Esophagus squamous epithelium (tissue), 5 donors: ENCODE results near the gene ORMDL3. TPM values are rescaled to one million over a fixed set of nuclear protein-coding genes. Genes with fewer than 3 reads are reported as not detected.

Source experiments
- DNase-seq: peaks from one replicate; lab custom pipeline; 2025; lab: John Stamatoyannopoulos, UW
- H3K27ac ChIP-seq, 4 donors: fragments of 200-600 bp; sonication (generic); one replicate each; pipeline ENCODE4 v1.5.1; 2016 to 2019; ENCODE audit warnings: mild to moderate bottlenecking in 1 of 4
- H3K27me3 ChIP-seq, 4 donors: fragments of 200-600 bp; sonication (generic); 1 replicate in 3 of 4; 2 replicates in 1 of 4; pipeline versions ENCODE4 v1.5.1 to v1.6.0; 2017 to 2021; ENCODE audit warnings: antibody characterized with exemption in 1 of 4
- H3K36me3 ChIP-seq, 3 donors: fragments of 200-600 bp; sonication (generic); one replicate each; pipeline ENCODE4 v1.5.1; 2016 to 2019
- H3K4me1 ChIP-seq, 3 donors: fragments of 200-600 bp; sonication (generic); one replicate each; pipeline ENCODE4 v1.5.1; 2017 to 2019
- H3K4me3 ChIP-seq, 4 donors: fragments of 200-600 bp; sonication (generic); 1 replicate in 3 of 4; 2 replicates in 1 of 4; pipeline ENCODE4 v1.5.1; 2016 to 2019; ENCODE audit warnings: mild to moderate bottlenecking in 2 of 4, moderate library complexity in 1 of 4
- H3K9me3 ChIP-seq, 3 donors: fragments of 200-600 bp; sonication (generic); one replicate each; pipeline ENCODE4 v1.5.1; 2016 to 2019
- CTCF ChIP-seq, 6 experiments: fragments of 450-650 bp in 4 of 6; fragments of 200-600 bp in 2 of 6; sonication (generic) in 2 of 6; IDR thresholded peaks; one replicate each; pipeline ENCODE4 v1.5.1; 2016 to 2019; ENCODE audit warnings: antibody characterized with exemption in 6 of 6, mild to moderate bottlenecking in 4 of 6, moderate library complexity in 4 of 6
- POLR2A ChIP-seq, 4 donors: fragments of 450-650 bp; IDR thresholded peaks; one replicate each; pipeline ENCODE4 v1.6.1; 2017; ENCODE audit warnings: antibody characterized with exemption in 4 of 4, mild to moderate bottlenecking in 4 of 4, moderate library complexity in 3 of 4
- whole genome bisulfite sequencing, 2 donors: methylation state at CpG; one replicate each; pipeline ENCODE4 v1.1.5; 2018; 5-methylcytosine and 5-hydroxymethylcytosine counted together
- intact Hi-C: fragments of 100-400 bp; cut with DNase I; formaldehyde crosslinking; loops from one replicate; pipeline ENCODE4 v1.15.0; 2022
- total RNA-seq, 4 donors: library from RNA; depleted of rRNA; stranded (reverse); fragments of >200 nt; gene quantifications; one replicate each; pipeline ENCODE4 v1.1.0, GENCODE V29; 2016
- donor health status: DM: yes; HTN: yes; CAD: no.

The ORMDL3 gene
- total RNA-seq, 4 donors from 2014 or later = 13.6 to 35.2 (median 31.2) TPM

- WGBS, 2 donors = 59 to 77% methylated on average over 4 of the region's 4 CpGs
- Histone ChIP-seq H3K27ac (no peak overlapping the region), H3K27me3 (no peaks in the 10 kb centered on the region), H3K4me1 (peaks cover 5 to 22% (median 8%) of the 10 kb centered on the region in 3 donors), H3K9me3 (no peaks in the 10 kb centered on the region), H3K4me3 (no peak overlapping the region), H3K36me3 (no peaks in the 10 kb centered on the region)
- intact Hi-C loops = no loop called here
- no peak for DNase-seq
- no peak for TF ChIP-seq CTCF (IDR thresholded peaks at IDR 0.05)
- TF ChIP-seq POLR2A (IDR thresholded peaks at IDR 0.05) = no peak
Observed at GRCh38 chr17:39955726-39956225, 28.4 kb upstream of the ORMDL3 start.

GRCh38 chr17:39954876-39955275, 27.5 kb upstream of the ORMDL3 start:
- 36 to 50% methylated on average over 2 to 3 of the region's 4 CpGs for WGBS, 2 donors

GRCh38 chr17:39953471-39953888, 26.1 kb upstream of the ORMDL3 start:
- H3K4me3 ChIP-seq = peak overlapping the region; percentile 29 to 60 (median 49)
- intact Hi-C loops = no loop called here
- H3K9me3 ChIP-seq = no peaks in the 10 kb centered on the region
- TF ChIP-seq CTCF (IDR thresholded peaks at IDR 0.05) = no peak
- no peak for TF ChIP-seq POLR2A (IDR thresholded peaks at IDR 0.05)
- H3K27me3 ChIP-seq = no peaks in the 10 kb centered on the region
- DNase-seq = no peak
- H3K36me3 ChIP-seq = no peaks in the 10 kb centered on the region
- WGBS, 2 donors = 32 to 39% methylated on average over 4 to 5 of the region's 9 CpGs
- H3K27ac ChIP-seq = peak overlapping the region; percentile 62 to 78 (median 71)
- peaks cover 5 to 17% (median 8%) of the 10 kb centered on the region in 3 donors for H3K4me1 ChIP-seq

More at GRCh38 chr17:39954876-39955275, 27.5 kb upstream of the ORMDL3 start:
- no peak for DNase-seq
- H3K4me3 ChIP-seq = no peak overlapping the region
- peaks cover 5 to 22% (median 8%) of the 10 kb centered on the region in 3 donors for H3K4me1 ChIP-seq
- H3K36me3 ChIP-seq = no peaks in the 10 kb centered on the region
- TF ChIP-seq CTCF (IDR thresholded peaks at IDR 0.05) (no peak), POLR2A (IDR thresholded peaks at IDR 0.05) (no peak)
- intact Hi-C loops = no loop called here
- H3K9me3 ChIP-seq = no peaks in the 10 kb centered on the region
- H3K27ac ChIP-seq = no peak overlapping the region
- no peaks in the 10 kb centered on the region for H3K27me3 ChIP-seq

DNA sequence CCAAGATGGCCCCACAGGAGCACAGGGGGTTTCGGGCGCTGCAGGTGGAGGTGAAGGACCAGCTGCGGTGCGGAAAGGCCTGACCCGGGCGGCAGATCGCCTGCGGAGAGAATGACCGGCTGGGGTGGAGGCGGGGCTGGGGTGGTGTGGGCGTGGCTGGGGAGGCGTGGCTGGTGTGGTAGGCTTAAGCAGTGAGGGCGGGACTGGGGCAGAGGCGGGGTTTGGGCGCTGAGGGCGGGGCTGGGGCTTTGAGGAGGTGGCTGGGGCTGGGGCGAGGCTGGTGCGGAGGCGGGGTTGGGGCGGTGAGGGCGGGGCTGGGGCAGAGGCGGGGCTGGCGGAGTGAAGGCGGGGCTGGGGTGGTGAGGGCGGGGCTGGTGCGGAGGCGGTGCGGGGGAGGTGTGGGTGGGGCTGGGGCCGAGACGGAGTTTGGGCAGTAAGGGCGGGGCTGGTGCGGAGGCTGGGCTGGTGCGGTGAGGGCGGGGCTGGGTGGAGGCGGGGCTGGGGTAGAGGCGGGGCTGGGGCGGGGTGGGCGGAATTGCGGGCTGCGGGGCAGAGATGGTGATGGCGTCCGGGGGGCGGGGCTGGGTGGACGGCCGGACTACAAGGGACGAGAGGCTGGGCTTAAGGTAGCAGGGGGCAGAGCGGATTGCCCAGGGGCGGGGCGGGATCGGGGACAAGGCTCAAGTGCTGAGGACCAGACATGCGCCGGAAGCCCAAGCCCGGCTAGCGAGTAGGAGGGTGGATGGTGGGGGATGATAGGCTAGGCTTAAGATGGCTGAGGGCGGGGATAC, 25.5 kb upstream of the ORMDL3 start:
- H3K36me3 ChIP-seq = no peaks in the 10 kb centered on the region
- peaks cover 5 to 17% (median 8%) of the 10 kb centered on the region in 3 donors for H3K4me1 ChIP-seq
- H3K9me3 ChIP-seq = no peaks in the 10 kb centered on the region
- peak overlapping the region; percentile 29 to 67 (median 49) for H3K4me3 ChIP-seq
- WGBS, 2 donors = 0 to 1% methylated on average over 7 to 12 of the region's 55 CpGs
- TF ChIP-seq POLR2A (IDR thresholded peaks at IDR 0.05) (no peak), CTCF (IDR thresholded peaks at IDR 0.05) (no peak)
- intact Hi-C loops = no loop called here
- peak overlapping the region; percentile 62 to 78 (median 71) for H3K27ac ChIP-seq
- DNase-seq = peak; percentile 99
- H3K27me3 ChIP-seq = no peaks in the 10 kb centered on the region
